ENCODE data around the gene HDAC7.

The HDAC7 gene

DNA sequence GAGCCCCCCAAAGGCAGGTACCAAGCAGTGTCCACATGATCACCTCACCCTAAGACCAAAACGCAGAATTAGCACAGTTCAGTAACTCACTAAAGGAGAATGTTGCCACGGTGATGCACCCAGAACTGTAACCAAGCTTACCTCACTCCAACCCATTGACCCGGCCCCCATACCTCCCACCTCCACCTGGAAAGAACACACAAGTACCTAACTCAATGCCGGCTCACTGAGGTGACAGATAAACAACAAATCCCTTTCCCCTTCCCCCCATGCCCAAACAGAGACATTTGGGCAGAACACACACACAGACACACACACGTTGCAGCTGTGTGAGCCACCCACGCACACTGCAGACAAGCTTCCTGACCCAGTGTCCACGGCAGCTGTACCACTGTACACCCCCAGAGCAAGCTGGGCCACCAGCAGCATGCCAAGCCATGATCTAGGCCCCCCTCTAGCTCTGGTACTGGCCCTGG is 62.3 kb downstream of the HDAC7 start:
- TF ChIP-seq, protein P1, sequence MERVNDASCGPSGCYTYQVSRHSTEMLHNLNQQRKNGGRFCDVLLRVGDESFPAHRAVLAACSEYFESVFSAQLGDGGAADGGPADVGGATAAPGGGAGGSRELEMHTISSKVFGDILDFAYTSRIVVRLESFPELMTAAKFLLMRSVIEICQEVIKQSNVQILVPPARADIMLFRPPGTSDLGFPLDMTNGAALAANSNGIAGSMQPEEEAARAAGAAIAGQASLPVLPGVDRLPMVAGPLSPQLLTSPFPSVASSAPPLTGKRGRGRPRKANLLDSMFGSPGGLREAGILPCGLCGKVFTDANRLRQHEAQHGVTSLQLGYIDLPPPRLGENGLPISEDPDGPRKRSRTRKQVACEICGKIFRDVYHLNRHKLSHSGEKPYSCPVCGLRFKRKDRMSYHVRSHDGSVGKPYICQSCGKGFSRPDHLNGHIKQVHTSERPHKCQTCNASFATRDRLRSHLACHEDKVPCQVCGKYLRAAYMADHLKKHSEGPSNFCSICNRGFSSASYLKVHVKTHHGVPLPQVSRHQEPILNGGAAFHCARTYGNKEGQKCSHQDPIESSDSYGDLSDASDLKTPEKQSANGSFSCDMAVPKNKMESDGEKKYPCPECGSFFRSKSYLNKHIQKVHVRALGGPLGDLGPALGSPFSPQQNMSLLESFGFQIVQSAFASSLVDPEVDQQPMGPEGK (CRISPR knock-in tag; IDR thresholded peaks at IDR 0.05; ENCODE audit: borderline replicate concordance): no peak
- TF ChIP-seq ISL1 (CRISPR knock-in tag; IDR thresholded peaks at IDR 0.05) (no peak), ZNF70 (CRISPR knock-in tag; IDR thresholded peaks at IDR 0.05) (no peak), RARB (CRISPR knock-in tag; IDR thresholded peaks at IDR 0.05) (no peak), ARNTL (CRISPR knock-in tag; IDR thresholded peaks at IDR 0.05; ENCODE audit: borderline replicate concordance, low read depth) (no peak), PPARA (CRISPR knock-in tag; IDR thresholded peaks at IDR 0.05; ENCODE audit: borderline replicate concordance) (no peak), CSDC2 (CRISPR knock-in tag; IDR thresholded peaks at IDR 0.05) (no peak), OSR1 (CRISPR knock-in tag; IDR thresholded peaks at IDR 0.05) (no peak), ZNF8 (CRISPR knock-in tag; IDR thresholded peaks at IDR 0.05) (no peak), GLIS3 (CRISPR knock-in tag; IDR thresholded peaks at IDR 0.05) (no peak)
- TF ChIP-seq, protein P2, sequence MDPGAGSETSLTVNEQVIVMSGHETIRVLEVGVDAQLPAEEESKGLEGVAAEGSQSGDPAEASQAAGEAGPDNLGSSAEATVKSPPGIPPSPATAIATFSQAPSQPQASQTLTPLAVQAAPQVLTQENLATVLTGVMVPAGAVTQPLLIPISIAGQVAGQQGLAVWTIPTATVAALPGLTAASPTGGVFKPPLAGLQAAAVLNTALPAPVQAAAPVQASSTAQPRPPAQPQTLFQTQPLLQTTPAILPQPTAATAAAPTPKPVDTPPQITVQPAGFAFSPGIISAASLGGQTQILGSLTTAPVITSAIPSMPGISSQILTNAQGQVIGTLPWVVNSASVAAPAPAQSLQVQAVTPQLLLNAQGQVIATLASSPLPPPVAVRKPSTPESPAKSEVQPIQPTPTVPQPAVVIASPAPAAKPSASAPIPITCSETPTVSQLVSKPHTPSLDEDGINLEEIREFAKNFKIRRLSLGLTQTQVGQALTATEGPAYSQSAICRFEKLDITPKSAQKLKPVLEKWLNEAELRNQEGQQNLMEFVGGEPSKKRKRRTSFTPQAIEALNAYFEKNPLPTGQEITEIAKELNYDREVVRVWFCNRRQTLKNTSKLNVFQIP (CRISPR knock-in tag; IDR thresholded peaks at IDR 0.05; ENCODE audit: borderline replicate concordance, low read depth): no peak
- TF ChIP-seq, protein P3, sequence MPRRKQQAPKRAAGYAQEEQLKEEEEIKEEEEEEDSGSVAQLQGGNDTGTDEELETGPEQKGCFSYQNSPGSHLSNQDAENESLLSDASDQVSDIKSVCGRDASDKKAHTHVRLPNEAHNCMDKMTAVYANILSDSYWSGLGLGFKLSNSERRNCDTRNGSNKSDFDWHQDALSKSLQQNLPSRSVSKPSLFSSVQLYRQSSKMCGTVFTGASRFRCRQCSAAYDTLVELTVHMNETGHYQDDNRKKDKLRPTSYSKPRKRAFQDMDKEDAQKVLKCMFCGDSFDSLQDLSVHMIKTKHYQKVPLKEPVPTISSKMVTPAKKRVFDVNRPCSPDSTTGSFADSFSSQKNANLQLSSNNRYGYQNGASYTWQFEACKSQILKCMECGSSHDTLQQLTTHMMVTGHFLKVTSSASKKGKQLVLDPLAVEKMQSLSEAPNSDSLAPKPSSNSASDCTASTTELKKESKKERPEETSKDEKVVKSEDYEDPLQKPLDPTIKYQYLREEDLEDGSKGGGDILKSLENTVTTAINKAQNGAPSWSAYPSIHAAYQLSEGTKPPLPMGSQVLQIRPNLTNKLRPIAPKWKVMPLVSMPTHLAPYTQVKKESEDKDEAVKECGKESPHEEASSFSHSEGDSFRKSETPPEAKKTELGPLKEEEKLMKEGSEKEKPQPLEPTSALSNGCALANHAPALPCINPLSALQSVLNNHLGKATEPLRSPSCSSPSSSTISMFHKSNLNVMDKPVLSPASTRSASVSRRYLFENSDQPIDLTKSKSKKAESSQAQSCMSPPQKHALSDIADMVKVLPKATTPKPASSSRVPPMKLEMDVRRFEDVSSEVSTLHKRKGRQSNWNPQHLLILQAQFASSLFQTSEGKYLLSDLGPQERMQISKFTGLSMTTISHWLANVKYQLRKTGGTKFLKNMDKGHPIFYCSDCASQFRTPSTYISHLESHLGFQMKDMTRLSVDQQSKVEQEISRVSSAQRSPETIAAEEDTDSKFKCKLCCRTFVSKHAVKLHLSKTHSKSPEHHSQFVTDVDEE (CRISPR knock-in tag; IDR thresholded peaks at IDR 0.05): no peak
- ATAC-seq: no peak

DNA sequence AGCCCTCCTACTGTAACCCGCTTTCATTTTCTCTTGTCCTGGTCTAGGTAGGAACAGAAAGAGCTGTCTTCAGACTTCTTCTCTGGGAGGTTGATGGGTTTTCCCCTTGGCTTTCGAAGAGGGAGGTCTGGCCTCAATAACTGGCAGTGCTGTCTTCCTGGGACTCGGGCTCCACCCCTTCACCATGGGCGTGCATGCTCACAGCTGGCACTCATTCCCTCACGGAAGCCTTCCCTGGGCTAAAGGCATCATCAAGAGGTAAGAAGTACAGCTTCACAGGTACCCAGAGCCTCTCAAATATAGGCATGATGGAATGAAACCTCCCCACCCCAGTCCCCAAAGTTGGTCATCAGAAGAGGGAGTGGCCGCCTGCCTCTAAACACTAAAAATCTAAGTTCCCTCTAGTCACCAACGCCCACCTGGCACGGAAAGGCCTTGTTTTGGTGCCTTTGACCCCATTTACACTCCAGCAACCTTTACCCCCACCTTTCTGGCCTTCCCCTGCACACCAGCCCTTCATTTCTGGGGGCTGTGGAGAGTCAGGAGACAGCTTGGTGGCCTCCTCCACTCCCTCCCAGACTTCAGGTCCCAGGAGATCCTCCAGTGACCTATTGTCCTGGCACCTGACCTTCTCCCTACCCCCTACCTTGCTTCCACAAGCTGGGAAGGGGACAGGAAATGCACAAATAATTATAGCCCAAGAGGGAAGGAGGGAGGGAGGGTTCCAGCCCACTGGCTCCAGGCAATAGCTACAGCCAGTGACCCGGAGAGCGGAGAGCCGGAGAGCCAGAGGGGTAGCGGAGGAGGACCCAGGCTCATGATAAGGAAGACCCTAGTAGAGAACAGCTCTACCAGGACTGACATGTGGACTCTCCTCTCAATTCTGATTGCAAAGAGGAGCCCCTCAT is 63.8 kb downstream of the HDAC7 start:
- ATAC-seq: no peak
- TF ChIP-seq, protein P3 (CRISPR knock-in tag; IDR thresholded peaks at IDR 0.05): no peak
- TF ChIP-seq ESRRG (CRISPR knock-in tag; IDR thresholded peaks at IDR 0.05): no peak

DNA sequence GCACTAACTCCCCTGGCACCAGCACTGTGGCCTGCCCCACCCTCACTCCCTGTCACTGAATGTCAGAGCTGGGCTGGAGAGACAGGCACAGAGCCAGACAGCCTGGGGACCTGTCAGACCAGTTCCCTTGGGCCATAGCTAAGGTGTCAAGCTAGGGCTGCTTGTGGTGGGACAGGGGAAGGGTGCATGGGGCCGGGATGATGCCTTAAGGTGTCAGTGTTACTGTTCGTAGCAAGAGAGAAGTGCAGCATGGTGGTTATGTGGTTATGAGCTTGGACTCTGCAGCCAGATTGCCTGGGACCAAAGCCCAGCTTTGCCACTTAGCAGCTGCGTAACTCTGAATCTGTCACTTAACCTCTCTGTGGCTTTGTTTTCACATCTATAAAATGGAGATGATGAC is 64.8 kb downstream of the HDAC7 start:
- ATAC-seq: no peak
- TF ChIP-seq ESRRG (CRISPR knock-in tag; IDR thresholded peaks at IDR 0.05): no peak
- no peak for TF ChIP-seq ZNF70 (CRISPR knock-in tag; IDR thresholded peaks at IDR 0.05)
- TF ChIP-seq, protein P4, sequence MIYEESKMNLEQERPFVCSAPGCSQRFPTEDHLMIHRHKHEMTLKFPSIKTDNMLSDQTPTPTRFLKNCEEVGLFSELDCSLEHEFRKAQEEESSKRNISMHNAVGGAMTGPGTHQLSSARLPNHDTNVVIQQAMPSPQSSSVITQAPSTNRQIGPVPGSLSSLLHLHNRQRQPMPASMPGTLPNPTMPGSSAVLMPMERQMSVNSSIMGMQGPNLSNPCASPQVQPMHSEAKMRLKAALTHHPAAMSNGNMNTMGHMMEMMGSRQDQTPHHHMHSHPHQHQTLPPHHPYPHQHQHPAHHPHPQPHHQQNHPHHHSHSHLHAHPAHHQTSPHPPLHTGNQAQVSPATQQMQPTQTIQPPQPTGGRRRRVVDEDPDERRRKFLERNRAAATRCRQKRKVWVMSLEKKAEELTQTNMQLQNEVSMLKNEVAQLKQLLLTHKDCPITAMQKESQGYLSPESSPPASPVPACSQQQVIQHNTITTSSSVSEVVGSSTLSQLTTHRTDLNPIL (CRISPR knock-in tag; IDR thresholded peaks at IDR 0.05; ENCODE audit: low read depth): no peak
- no peak for TF ChIP-seq GLIS3 (CRISPR knock-in tag; IDR thresholded peaks at IDR 0.05)
- no peak for TF ChIP-seq TCF4 (CRISPR knock-in tag; IDR thresholded peaks at IDR 0.05; ENCODE audit: borderline replicate concordance)
- TF ChIP-seq, protein P5, sequence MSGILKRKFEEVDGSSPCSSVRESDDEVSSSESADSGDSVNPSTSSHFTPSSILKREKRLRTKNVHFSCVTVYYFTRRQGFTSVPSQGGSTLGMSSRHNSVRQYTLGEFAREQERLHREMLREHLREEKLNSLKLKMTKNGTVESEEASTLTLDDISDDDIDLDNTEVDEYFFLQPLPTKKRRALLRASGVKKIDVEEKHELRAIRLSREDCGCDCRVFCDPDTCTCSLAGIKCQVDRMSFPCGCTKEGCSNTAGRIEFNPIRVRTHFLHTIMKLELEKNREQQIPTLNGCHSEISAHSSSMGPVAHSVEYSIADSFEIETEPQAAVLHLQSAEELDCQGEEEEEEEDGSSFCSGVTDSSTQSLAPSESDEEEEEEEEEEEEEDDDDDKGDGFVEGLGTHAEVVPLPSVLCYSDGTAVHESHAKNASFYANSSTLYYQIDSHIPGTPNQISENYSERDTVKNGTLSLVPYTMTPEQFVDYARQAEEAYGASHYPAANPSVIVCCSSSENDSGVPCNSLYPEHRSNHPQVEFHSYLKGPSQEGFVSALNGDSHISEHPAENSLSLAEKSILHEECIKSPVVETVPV (CRISPR knock-in tag; IDR thresholded peaks at IDR 0.05): no peak
- no peak for TF ChIP-seq SNAI2 (CRISPR knock-in tag; IDR thresholded peaks at IDR 0.05)
- no peak for TF ChIP-seq ISL1 (CRISPR knock-in tag; IDR thresholded peaks at IDR 0.05)
- TF ChIP-seq ZFP30 (CRISPR knock-in tag; IDR thresholded peaks at IDR 0.05): no peak
- TF ChIP-seq, protein P1 (CRISPR knock-in tag; IDR thresholded peaks at IDR 0.05; ENCODE audit: borderline replicate concordance): no peak
- TF ChIP-seq TOX (CRISPR knock-in tag; IDR thresholded peaks at IDR 0.05; ENCODE audit: borderline replicate concordance): no peak
- TF ChIP-seq OSR1 (CRISPR knock-in tag; IDR thresholded peaks at IDR 0.05): no peak
- TF ChIP-seq BACH2 (CRISPR knock-in tag; IDR thresholded peaks at IDR 0.05; ENCODE audit: borderline replicate concordance): no peak
